Glutamatergic neuron (in vitro differentiated cells): Measurements from ENCODE around the gene IL17RC. TPM values are rescaled to one million over a fixed set of nuclear protein-coding genes. Genes with fewer than 3 reads are reported as not detected.

Experiments used
- DNase-seq: peaks from one replicate; pipeline ENCODE4 v3.0.0; 2022
- H3K27ac Mint-ChIP-seq: one replicate; pipeline ENCODE4 v1.8.0; 2020; ENCODE audit warnings: mild to moderate bottlenecking, mixed read lengths, inconsistent platforms; ENCODE audit not compliant: unreplicated experiment
- H3K27me3 Mint-ChIP-seq: one replicate; pipeline ENCODE4 v1.8.0; 2020; ENCODE audit warnings: mild to moderate bottlenecking, moderate library complexity, mixed read lengths, inconsistent platforms; ENCODE audit not compliant: unreplicated experiment
- H3K36me3 Mint-ChIP-seq: one replicate; pipeline ENCODE4 v1.8.0; 2020; ENCODE audit warnings: mild to moderate bottlenecking, mixed read lengths, inconsistent platforms; ENCODE audit not compliant: unreplicated experiment
- H3K4me1 Mint-ChIP-seq: one replicate; pipeline ENCODE4 v1.8.0; 2020; ENCODE audit warnings: mild to moderate bottlenecking, low read depth, mixed read lengths, inconsistent platforms; ENCODE audit not compliant: unreplicated experiment
- H3K4me3 Mint-ChIP-seq: one replicate; pipeline ENCODE4 v1.8.0; 2020; ENCODE audit warnings: mild to moderate bottlenecking, mixed read lengths, inconsistent platforms; ENCODE audit not compliant: unreplicated experiment
- H3K9me3 Mint-ChIP-seq: one replicate; pipeline ENCODE4 v1.8.0; 2020; ENCODE audit warnings: mild to moderate bottlenecking, moderate library complexity, mixed read lengths, inconsistent platforms; ENCODE audit not compliant: unreplicated experiment
- CTCF ChIP-seq: fragments of 200-600 bp; sonication (generic); IDR thresholded peaks from one replicate; pipeline ENCODE4 v1.5.0; 2021; ENCODE audit not compliant: partially characterized antibody, unreplicated experiment
- total RNA-seq: library from RNA; stranded (reverse); fragmentation: NEBNext Ultra II Directional; extraction: Animal tissue kit (Norgen Biotek cat#: 25700); gene quantifications from one replicate; pipeline ENCODE4 v1.2.1, GENCODE V29; 2021; ENCODE audit not compliant: unreplicated experiment

IL17RC gene
- total RNA-seq, 1 donor from 2014 or later = 41.9 TPM

GRCh38 chr3:9947025-9947995 lies 30.4 kb downstream of the IL17RC start:
- Mint-ChIP-seq H3K27me3 (peaks cover 4% of the 10 kb centered on the region), H3K4me1 (no peaks in the 10 kb centered on the region), H3K36me3 (no peaks in the 10 kb centered on the region), H3K27ac (no peak overlapping the region), H3K4me3 (peak overlapping the region; percentile 75), H3K9me3 (peaks cover 4% of the 10 kb centered on the region)
- DNase-seq = peak; percentile 82
- peak; percentile 56 for TF ChIP-seq CTCF

- peaks cover 4% of the 10 kb centered on the region for H3K27me3 Mint-ChIP-seq
- no peak overlapping the region for H3K4me3 Mint-ChIP-seq
- no peak for TF ChIP-seq CTCF
- H3K36me3 Mint-ChIP-seq = no peaks in the 10 kb centered on the region
- no peak overlapping the region for H3K27ac Mint-ChIP-seq
- peaks cover 2% of the 10 kb centered on the region for H3K9me3 Mint-ChIP-seq
- H3K4me1 Mint-ChIP-seq = no peaks in the 10 kb centered on the region
- DNase-seq = no peak
These were observed 31.7 kb downstream of the IL17RC start for GRCh38 chr3:9948586-9948985.

- no peaks in the 10 kb centered on the region for H3K36me3 Mint-ChIP-seq
- no peak overlapping the region for H3K4me3 Mint-ChIP-seq
- peaks cover 3% of the 10 kb centered on the region for H3K27me3 Mint-ChIP-seq
- H3K4me1 Mint-ChIP-seq = no peaks in the 10 kb centered on the region
- H3K9me3 Mint-ChIP-seq = peaks cover 2% of the 10 kb centered on the region
- DNase-seq = no peak
- H3K27ac Mint-ChIP-seq = no peak overlapping the region
- no peak for TF ChIP-seq CTCF
These were observed 32.2 kb downstream of the IL17RC start for GRCh38 chr3:9949115-9949514.

GRCh38 chr3:9949626-9950025 lies 32.7 kb downstream of the IL17RC start:
- peaks cover 2% of the 10 kb centered on the region for H3K27me3 Mint-ChIP-seq
- no peaks in the 10 kb centered on the region for H3K4me1 Mint-ChIP-seq
- H3K27ac Mint-ChIP-seq = no peak overlapping the region
- H3K4me3 Mint-ChIP-seq = no peak overlapping the region
- TF ChIP-seq CTCF = no peak
- peaks cover 2% of the 10 kb centered on the region for H3K9me3 Mint-ChIP-seq
- no peak for DNase-seq
- no peaks in the 10 kb centered on the region for H3K36me3 Mint-ChIP-seq

GRCh38 chr3:9951126-9951525 lies 34.2 kb downstream of the IL17RC start:
- H3K27ac Mint-ChIP-seq = no peak overlapping the region
- peaks cover 2% of the 10 kb centered on the region for H3K9me3 Mint-ChIP-seq
- H3K4me1 Mint-ChIP-seq = no peaks in the 10 kb centered on the region
- peak overlapping the region; percentile 83 for H3K4me3 Mint-ChIP-seq
- H3K27me3 Mint-ChIP-seq = peaks cover 2% of the 10 kb centered on the region
- H3K36me3 Mint-ChIP-seq = no peaks in the 10 kb centered on the region
- TF ChIP-seq CTCF = no peak
- no peak for DNase-seq
